NCI-H524 treated with DMSO at 0.1 percent for 48 hours (cell line): Measurements from ENCODE around the gene UBR4.

ENCODE experiments used
- DNase-seq: peaks from one replicate; lab custom pipeline; 2025; lab: John Stamatoyannopoulos, UW

UBR4 gene

DNA sequence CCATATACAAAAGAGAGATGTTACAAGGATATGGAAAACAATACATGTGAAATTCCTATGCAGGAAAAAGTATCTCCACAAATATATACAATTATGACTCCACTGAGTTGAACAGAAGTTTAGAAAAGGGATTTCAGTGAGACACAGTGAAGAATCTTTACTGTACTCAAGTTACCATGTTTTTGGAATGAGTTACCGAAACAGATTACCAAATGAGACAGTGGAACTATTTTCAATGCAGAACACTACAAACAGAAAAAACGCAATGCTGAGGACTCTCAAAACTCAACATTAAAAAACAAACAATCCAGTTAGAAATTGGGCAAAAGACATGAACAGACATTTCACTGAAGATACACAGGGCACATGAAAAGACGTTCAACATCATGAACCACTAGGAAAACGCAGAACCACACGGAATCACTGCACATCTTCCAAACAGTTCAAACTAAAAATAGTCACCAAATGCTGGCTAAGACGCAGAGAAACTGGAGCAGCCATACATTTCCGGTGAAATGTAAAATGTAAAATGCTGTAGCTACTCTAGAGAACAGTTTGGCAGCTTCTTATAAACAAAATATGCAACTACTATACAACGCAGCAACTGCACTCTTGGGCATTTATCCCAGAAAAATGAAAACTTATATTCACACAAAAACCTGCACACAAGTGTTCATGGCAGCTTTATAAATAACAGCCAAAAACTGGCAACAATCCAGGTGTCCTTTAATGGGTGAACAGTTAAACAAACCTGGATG is 118.7 kb downstream of the UBR4 start:
- DNase-seq: no peak

DNA sequence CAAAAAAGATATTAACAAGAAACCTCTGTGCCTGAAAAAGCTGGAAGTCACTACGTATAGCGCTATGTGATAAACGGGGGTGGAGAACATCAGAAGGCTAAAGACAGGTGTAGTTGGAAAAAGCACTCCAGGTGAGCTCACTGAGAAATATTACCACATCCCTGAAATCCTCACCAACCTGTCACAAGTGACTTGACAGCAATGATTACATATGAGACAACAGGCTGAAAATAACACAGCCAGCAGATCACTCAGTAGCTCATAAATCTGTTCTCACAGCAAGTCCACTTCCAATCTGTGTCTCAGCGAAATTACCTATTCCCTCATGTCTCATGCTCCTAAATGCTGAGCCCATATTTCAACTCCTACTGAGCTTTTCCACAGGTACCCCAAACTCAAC is 120.5 kb downstream of the UBR4 start:
- no peak for DNase-seq

DNA sequence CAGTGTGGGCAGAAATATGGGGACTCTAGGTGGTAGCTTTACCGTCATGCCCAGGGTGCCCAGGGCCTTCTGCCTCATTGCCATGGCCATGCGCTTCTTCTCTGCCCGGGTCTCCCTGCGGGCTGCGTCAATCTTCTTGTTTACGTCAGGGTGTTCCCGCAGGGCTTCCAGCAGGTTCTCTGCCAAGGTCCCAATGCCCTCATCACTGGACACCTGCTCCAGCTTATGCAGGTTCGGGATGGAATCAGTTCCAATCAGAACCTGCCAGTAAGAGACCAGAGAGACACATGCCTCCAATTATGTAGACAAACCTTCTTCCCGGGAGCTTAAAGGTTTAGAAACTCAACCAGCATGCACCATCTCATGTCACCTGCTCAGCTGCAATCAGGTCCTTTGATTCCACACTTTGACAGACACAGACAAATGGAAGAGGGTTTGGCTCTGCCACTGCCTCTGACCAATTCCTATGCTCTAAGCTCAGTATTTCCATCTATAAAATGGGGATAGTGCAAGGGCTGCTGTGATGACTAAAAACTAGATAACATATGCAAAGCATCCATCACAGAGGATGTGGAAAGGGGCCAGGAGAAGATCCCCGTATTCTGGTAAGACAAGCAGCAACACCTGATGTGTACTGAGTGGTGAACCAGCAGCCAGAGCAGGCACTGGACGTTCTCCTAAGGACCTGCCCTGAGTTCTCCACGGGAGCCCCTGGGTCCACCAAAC is 121.2 kb downstream of the UBR4 start:
- DNase-seq: no peak

DNA sequence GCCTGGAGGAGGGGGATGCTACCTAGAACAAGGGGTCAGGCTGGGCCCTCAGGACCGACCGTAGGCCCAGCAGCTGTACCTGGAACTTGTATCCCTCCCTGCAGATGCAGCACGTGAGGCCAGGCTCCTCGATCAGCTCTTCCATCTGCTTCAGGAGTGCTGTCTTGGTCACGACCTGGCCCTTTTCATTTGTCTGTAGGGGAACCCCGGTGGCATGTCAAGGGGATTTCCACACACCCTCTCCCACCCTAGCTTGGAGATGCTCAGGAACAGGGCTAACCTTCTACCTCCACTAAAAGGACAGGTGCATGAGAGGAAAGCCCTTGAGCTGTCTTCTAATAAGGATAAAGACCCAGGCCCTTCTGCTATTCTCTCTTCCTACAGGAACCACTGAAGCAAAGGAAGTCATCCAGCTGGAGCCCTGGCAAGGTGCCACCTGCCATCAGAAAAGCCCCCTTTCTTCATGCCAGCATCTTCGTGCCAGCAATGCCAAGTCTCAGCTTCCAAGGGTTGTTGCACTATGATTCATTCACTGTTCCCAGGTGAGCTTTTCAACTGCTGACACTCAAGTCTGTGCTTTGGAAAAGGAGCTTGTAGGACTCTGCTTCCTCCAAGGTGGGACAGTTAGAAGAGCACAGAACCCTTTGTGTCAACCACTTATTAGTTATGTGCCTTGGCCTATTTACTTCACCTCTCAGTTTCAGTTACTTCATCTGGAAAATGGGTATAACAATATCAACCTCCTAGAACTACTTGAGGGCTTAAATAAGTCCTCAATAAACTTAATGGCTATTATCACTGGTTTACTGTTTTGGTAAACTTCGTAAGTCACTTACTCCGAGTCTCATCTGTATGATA is 122.1 kb downstream of the UBR4 start:
- peak; percentile 67 for DNase-seq

DNA sequence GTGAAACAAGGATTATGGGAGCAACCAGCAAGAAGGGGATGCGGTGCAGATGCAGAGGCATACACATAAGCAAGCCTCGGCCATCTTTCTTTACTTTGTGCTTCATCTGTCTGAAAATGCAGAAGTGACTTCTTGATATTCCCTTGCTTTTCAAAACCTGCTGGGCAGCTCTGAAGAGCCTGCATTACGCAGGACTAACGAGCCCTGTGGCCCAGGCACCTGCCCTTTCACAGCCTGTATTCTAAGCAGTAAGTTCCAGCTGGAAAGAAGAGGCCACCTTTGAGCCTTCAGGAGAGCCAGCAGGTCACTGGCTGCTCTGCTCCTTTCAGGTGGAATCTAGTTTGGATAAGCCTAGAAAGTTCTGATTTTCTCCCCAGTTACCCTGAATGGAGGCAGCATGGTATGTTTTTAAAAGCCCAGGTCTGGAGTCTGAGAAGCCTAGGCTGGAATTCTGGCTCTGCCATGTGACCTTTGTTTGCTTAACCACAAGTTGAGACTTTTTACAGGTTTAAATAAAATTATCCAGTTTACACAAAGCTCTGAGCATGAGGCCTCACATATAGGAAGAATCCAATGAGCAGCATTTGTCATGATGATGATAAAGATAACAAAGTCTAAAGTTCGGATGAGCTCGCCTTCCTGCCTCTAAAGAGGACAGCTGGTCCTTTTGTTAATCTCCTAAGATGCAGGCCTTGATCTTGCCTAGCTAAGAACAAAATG is 122.9 kb downstream of the UBR4 start:
- DNase-seq: peak; percentile 6

DNA sequence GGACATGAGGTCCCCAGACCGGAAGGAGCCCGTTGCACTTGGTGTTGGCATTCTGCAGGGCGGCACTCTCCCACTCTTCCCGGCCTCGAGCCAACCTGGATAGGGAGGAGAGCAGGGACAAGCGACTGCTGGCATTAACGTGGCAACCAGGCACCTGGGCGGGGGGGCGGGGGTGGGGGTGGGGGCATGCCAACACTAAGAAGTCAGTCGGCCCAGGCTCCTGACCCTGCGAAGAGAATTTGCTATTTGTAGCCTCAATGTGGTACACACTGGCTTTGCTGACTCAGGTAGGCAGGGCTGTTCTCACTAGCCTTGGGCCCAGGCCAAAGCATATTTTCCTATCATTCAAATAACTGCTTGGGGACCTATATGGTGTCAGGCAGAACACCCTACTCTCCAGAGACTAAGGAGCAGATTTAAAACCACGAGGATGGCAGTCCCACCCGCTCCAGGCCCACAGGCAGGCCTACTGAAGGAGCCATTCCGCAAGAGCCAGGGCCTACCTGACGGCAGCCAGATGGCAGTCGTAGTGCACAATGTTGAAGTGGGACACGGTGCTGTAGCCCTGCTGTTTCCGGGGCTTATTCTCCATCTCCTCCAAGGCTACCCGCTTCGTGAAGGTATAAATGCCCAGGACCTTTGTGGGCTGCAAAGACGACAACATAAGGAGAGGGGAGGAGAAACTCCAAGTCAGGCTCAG is 123.7 kb downstream of the UBR4 start:
- peak; percentile 15 for DNase-seq

DNA sequence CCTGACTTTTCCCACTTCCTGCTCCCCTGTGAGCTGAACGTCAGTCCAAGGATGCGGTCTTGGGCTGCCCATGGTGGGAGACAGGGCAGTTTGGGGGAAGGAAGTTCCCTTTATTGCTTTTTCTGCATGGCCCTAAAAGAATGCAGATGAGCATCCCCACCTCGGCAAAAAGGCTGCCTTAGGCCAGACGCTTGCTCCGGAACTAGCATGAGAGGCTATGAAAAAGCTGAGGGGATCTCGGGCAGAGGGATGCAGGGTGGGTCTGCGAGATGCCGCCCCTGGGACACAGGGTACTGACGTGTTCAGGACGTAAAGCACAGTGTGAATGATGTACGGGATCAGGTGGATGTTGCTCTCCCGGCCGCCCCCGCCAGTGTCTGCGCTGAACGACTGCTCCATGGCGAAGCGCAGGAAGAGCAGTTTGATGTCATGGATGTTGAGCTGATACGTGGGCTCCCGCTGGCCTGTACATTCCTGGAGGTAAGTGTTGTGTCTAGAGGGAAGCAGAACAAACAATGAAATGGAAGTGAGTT is 125.8 kb downstream of the UBR4 start:
- DNase-seq: no peak

DNA sequence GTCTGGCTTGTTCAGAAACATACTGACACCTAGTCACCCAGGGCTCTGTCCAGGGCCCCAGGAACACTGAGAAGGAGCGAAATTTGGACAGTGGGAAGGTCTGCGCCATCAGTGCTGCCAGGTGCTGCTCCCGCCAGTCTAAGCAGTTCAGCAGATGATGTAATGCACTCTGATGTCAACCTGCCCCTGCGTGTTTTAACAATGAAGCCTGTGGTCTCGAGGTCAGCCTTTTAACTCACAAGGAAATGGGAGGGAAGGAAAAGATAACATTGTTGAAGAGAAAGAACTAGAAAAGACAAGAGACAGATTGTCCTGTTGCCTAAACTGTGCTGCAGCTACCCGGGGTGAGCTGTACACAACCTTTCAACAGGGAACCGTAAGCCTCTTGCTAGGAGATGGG is 127.0 kb downstream of the UBR4 start:
- no peak for DNase-seq

DNA sequence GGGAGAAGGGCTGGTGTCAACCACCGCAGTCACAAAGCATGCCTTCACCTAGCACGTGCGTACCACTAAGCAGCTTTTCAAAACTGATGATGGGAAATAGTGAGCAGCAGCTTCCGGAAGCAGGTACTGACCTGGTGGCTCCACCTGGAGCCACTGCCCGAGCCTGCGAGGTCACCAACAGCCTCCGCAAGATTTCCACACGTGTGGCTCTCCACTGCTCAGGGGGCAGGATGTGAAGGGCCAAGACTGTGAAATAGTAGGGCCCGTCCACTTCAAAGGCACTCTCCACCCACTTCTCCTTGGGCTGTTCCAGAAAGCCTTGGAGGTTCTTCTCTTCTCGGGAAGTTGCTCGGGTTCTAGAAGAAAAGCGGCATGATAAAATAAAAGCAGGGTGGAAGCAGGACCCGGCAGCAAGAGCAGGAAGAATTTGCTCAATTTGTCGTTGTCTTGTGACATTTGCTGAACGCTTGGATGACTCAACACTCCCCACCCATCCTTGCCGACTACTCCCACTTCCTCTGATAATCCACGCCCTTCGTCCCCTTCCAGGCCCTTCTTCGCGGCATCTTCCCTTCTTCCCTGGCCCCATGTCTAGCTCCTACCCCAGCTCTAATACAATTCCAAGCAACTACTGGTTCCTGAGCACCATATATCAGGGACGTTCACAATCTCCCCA is 128.7 kb downstream of the UBR4 start:
- no peak for DNase-seq

DNA sequence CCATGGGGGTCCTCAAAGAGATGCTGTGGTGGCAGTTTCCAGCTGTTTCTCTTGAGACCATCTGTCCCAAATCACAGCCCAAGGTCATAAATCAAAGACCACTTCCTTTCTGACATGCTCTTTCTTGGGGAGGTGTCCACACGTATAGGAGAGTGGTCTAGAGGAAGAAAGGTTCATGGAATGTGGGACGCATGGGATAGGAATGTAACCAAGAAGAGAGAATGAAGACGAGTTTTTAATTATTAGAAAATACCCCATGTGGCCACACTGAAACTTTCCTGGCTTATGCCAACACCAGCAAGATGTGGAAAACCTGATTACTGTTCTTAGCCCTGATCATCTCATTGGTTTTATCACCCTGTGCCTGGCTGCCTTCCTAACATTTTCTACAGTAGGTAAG is 129.3 kb downstream of the UBR4 start:
- no peak for DNase-seq

DNA sequence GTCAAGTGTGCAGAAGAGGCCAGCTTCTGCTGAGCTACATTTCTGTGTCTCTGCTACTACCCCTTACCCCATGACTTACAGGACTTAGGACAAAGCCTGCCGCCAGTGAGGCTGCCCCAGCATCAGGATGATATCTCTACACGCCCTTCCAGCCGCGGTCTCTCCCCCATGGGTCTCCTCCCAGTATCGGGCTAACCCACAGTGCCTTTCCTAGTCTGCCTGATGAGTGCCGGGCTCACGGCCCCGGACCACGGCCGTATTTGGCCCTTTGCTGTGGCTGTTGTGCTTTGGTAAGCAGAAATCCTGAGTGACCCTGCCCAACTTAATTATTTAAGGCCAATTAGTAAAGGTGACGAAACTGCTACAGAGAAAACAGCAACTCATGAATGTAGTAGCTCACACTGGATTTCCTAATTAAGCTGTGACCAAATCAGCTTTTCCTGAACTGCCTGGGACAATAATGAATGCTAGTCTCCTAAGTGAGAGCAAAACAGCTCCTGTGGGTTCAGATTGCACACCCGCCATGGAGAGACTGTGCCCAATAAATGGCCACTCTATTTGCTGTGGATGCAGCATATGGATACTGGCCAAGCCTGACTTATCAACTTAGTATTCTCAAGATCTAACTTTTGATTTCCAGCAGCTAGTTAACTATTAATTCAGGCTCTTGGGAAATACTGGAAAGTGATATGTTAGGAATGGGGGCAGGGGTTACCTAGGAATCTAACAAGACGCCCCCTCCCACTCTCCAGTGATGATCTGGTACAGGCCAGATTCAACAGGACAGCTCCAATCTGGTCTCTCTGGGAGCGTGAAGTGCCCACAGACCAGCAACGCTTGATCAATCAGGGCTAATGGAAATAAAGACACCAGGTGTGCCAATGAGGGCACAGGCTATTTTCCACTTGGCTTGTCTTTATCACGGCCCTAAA is 130.3 kb downstream of the UBR4 start:
- no peak for DNase-seq

DNA sequence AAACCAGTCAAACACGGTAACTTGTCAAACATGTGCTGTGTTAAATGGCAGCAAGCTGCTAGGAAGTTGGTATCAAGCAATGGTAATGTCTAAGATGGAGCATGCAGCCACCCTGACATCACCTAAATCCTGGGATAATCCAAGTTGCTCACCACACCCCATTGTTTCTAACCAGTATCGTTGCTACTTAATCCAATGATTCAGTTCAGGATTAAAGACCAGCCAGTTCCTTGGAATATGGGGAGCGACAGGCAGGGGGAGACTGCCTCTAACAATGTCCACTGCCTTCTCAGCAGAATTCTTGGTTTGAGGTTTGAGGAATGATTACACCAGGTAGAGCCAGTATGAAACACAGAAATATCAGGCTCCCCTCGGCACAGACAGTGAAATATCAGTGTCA is 131.5 kb downstream of the UBR4 start:
- DNase-seq: no peak

DNA sequence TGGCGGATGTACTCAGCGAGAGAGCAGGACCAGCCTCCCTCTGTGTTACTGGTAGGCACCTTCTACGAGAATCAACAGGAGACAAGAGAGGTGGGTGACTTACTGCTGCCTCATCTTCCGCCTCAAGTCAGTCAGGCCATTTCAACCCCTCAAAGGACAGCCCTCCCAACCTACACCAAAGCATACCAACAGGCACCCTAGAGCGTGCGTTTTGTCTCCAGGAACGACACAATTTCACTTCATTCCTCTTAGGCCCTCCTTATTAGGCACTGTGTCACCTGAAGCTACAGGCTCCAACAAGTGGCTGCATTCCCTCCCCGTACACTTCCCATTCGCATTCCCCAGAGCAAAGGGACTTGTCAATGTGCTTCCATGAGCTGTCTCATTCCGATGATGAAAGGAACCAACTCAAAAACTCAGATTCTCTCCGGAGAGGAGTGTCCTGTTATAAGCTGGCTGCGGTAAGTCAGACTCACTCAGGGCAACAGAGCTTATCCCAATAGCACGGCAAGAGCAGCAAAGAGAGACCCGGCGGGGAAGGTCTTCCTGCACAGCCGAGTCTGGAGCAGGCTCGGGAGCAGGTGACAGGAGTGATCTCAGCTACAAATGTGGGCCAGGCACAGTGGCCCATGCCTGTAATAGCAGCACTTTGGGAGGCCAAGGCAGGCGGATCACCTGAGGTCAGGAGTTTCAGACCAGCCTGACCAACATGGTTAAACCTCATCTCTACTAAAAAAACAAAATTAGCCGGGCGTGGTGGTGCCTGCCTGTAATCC is 133.0 kb downstream of the UBR4 start:
- DNase-seq: no peak

DNA sequence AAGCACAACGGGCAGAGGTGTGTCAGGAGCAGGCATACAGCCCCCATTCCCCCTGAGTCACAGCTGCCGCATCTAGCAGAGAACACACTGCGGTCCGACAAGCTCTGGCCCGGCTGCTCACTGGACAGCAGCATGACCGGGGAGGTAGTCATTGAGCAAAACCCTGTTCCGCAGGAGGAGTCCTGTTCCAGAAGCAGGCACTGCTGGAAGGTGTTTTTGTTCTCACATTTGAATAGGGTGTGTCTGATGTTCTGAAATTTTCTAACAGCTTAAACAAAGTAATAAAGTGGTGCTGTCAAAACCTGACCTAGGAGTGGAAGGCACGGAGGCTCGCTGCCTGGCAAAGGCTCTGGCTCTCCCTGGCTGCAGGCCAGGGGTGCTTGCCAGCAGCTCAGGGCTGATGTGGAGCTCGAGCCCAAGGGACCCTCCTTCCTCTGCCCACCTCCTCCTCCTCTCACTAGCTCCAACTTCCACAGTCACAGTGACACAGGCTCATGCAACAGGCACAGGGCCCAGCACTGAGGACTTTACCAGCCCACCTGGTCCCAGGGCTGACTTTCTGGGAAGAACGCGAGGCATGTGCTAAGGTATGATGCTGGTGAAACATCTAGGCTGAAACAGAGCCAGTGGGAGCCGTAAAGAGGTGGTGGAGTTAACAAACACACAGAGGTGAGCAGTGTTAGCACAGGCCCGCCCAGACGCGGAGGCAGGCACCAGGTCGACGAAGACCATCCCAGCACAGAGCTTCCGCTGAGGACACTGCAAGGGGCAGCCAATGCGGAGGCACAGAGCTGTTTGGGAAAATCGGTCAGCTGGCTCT is 135.0 kb downstream of the UBR4 start:
- DNase-seq: no peak

DNA sequence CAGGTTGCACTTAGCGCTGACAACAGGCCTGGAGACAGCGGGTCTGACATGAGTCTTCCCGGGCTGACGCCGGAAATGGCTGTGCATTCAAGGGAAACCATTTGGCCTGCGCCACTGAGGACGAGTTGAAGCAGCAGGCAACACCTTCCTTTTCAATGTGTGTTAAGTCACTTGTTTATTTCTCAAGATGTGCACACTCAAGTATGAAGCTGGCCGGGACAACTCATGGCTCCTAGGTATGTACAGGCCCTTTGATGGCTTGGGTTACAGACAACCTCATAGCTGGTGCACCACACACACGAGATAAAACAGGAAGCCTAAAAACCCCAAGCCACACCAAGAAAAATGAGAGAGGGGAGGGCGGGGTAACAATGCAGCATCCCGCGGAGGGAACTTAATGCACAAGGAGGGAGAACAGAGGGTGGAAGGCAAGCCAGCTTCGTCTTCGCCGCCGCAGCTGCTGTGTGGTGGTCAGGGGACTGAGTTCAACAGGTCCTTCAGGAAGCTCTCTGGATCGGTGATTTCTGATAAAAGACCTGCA is 135.6 kb downstream of the UBR4 start:
- no peak for DNase-seq

DNA sequence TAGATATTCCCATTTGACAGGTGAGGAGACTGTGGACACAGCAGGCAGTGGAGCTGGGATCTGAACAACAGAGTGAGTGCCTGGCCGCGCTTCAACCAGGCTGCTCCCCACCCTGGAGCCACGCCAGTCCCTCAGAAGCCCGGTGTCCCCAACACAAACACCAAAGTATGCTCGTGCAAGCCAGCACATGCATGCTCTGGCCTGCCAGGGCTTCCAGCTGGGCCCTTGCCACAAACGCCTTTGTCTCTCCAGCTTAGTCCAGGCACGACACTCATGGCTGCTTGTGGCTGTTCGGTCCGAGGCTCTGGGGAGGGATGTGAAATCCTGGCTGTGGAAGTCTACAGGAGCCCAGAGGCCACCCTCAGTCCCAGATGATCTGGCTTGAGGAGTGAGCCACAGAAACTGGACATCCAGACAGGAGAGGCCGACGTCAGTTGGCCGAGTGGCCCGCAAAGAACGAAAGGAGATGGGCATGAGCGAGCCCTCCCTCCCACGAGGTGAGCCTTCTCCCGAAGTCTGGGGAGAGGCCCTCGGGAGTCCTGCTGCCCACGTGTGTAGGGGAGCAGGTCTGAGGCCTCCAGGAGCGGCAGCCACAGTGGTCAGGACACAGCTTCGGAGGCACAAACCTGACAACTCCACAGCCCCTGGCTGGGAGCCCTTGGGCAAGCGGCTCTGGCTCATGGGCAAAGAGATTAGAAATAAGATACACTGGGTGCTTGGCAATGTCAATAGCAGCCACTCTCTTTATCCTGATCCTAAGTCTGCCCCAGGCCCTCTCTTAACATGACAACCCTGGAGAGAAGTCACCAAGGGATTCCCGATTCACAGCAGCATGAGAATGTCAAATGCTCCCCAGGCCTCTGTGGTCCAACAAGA is 136.5 kb downstream of the UBR4 start:
- no peak for DNase-seq
